ENCODE data around the gene RBFOX1.

RBFOX1 gene

GRCh38 chr16:7545251-7545650 lies 212.6 kb downstream of the RBFOX1 start:
- DNase-seq: no peak

- no peak for DNase-seq
These were observed 214.3 kb downstream of the RBFOX1 start for GRCh38 chr16:7546948-7547347.

GRCh38 chr16:7547736-7548135 lies 215.1 kb downstream of the RBFOX1 start:
- DNase-seq: no peak

GRCh38 chr16:7548796-7549318 lies 216.2 kb downstream of the RBFOX1 start:
- no peak for DNase-seq

DNA sequence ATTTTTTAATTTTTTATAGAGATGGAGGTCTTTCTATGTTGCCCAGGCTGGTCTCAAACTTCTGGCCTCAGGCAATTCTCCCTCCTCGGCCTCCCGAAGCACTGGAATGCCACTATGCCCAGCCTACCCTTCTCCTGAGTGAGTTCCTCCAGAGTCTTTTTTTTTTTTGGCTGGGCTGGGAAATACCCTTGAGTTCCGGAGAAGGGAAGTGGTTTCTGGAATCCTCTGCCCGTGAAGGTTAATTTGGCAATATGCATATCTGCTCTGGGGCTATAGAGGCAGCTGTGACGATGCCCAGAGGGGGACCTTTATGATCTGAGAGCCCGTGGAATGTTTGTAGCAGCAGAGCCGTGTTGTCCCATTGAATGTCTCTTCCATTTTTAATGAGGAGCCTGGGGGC lies 217.5 kb downstream of the RBFOX1 start:
- DNase-seq: no peak

GRCh38 chr16:7555459-7555858 lies 222.8 kb downstream of the RBFOX1 start:
- DNase-seq: no peak

DNA sequence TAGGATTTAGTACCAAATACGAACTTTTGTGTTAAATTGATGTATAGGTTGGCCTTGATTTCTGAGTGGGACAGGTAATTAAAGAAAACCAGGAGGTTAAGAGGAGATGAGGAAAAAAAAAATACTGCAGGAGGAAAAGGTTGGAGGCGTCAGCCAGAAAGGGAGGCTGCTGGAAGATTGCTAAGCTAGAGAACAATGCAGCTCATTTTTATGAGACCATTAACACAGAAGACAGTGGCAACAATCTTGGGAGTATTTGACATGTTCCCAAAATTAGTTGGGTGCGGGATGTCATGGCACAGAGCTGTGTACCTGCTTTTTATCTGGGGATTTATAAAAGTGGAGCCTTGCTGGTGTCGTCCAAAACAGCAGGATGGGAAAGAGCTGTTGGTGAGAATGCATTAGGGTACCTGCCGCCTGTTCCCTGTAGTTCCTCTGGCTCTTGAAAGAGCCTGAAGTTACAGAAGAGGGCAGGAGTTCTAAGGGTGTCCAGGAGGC lies 229.3 kb downstream of the RBFOX1 start:
- no peak for DNase-seq

DNA sequence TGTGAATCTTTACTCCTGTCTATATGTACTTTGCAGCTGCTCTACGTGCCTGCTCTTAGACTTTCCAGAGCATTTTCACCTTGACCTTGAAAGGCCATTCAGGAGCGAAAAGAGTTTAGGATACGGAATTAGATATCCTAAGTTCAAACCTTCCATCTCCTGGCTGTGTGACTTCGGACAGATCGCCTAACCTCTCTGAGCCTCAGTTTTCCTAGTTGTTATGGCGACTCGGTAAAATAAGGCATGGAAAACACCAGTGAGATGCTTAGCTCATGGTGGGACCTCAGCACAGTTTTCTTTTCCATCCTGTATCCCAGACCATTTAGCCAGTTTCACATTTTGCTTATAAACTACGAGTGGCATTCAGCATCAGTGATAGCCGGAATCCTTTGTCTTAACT lies 233.7 kb downstream of the RBFOX1 start:
- no peak for DNase-seq

- no peak for DNase-seq
These were observed 238.7 kb downstream of the RBFOX1 start for GRCh38 chr16:7571366-7571765.

DNA sequence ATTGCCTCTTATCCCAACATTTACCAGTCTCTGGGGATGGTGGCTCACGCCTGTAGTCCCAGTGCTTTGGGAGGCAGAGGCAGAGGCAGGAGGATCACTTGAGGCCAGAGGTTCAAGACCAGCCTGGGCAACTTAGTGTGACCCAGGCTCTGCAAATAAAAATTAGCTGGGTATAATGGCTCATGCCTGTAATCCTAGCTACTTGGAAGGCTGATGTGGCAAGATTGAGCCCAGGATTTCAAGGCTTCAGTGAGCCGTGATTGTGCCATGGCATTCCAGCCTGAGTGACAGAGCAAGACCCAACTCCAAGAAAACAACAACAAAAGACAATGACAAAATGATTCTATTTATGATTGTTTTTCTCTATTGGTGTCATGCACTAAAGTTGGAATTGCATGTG lies 244.9 kb downstream of the RBFOX1 start:
- no peak for DNase-seq

GRCh38 chr16:7579454-7579853 lies 246.8 kb downstream of the RBFOX1 start:
- DNase-seq: no peak

DNA sequence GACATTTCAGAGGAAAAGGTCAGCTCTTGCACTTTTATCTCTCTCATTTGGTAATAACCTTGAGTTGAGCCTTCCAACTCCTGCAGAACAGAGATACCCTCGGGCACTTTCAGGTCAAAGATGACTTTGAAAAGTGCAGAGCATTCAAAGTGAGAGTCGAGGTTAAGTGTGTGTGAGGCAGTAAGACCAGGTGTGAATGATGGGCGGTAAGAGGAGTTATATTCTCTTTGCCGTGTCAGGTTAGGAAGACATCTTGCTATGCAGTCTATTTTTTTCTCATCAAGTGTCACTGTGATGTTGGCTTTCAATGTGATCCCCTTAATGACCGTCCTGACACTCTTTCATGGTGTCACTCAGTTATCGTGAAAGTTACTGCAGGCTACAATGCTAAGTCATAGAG lies 248.5 kb downstream of the RBFOX1 start:
- DNase-seq: no peak

DNA sequence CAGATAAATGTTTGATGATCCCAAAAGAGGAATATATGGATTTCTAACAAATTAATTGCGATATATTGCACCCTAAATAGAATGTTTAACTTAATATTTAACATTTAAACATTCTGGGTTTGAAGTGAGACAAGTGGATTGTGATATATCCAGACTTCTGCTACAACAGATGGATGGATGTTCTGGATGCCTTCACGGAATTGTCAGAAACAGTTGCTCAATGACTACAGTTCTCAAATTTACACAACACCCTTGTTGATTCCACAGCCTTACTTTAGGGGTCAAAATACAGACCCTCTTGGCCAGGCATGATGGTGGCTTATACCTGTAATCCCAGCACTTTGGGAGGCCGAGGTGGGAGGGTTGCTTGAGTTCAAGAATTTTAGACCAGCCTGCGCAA lies 250.8 kb downstream of the RBFOX1 start:
- DNase-seq: no peak

DNA sequence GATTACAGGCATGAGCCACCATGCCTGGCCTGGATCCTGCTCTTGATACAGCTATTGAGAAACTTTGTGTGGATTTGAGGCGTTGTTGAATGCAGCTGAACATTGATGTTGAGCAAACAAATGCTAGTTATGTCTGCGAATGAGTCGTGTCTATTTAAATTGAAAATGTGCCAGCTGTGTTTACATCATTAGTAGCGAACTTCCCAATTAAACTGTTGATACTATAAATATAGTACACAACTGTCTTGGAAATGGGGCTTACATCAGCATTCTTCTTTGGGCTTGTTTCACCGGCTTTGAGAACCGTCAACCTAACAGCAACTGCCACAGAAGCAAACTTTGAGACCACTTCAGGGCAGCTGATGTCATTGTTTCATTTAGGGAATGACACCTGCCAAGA lies 251.9 kb downstream of the RBFOX1 start:
- DNase-seq: no peak

DNA sequence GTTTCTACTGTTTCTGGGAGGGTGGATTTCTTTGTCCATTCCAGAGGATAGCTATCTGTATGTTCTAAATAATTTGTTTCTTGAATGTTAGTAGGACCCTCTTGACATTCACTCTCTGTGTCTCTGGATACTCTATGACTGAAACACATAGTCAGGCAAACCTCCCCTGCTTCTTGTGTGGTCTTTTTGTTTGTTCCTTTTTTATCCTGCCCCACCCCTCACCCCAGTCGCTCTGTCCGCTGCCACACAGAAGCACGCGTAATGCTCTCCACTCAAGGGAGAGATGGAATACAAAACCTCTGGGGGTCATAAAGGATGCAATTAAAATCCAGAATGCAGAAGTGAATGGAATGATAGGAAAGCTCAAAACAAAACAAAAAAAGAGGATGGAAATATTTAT lies 253.1 kb downstream of the RBFOX1 start:
- DNase-seq: no peak

DNA sequence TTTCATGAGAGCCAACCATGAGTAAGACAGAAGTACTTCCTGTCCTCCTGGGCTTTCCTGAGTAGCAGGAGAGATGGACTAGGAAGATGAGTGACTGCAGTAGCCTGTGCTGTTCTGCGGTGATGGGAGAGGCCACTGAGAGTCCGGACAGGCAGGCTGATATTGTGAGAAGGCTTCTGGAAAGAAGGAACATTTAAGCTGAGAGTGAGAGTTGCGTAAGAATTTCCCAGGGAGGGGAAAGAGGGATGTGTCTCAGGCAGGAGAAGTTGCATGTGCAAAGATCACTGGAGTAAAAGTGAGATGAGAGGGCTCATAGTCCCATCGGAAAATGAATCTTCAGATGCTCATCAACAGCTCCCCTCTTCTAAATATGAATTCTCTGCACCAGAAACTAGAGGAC lies 258.3 kb downstream of the RBFOX1 start:
- no peak for DNase-seq

- DNase-seq: no peak
These were observed 263.7 kb downstream of the RBFOX1 start for GRCh38 chr16:7596308-7596707.

DNA sequence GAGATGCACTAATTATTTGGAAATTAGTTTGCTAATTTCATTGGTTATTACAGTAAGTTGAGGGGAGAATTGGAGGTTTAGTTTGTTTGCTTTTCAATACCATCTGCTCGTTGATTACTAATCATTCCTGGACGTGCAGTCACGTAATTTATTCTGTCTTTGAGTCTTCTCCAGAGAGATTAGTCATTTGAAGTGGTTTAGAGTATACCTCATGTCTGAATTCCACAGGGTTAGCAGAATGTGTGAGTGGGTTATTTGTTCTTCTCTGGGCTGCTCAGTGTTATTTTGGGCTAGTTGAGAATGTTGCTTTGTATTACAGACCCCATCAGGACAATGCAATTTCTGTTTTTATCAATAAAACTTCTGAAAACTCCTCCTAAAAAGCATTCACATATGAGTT lies 265.0 kb downstream of the RBFOX1 start:
- DNase-seq: no peak

- DNase-seq: no peak
These were observed 268.5 kb downstream of the RBFOX1 start for GRCh38 chr16:7601100-7601499.

DNA sequence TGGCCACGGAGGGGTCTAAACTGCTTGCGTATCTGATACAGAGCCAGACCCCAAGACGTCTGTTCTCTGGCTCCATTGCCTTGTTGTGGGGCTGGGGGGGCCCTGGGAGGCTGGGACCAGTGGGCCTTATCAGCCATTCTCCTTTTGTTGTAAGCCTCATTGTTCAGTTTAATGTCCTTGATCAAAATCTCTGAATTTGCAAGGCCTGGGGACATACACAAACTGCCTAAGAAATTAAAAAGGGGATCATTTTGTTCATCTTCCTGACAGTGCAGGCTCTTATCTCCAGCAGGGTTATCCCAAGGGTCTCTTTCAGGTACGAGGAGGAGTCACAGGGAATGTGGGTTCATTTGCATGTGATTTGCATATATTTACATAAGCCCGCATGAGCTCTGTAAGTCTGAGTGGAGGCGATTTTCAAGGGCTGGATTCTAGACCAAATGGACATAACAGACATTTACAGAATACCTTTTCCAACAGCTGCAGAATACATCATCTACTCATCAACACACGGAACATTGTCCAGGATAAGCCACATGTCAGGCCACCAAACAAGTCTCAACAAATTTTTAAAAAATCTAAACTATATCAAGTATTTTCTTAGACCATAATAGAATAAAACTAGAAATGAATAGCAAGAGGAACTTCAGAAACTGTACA lies 269.8 kb downstream of the RBFOX1 start:
- no peak for DNase-seq

DNA sequence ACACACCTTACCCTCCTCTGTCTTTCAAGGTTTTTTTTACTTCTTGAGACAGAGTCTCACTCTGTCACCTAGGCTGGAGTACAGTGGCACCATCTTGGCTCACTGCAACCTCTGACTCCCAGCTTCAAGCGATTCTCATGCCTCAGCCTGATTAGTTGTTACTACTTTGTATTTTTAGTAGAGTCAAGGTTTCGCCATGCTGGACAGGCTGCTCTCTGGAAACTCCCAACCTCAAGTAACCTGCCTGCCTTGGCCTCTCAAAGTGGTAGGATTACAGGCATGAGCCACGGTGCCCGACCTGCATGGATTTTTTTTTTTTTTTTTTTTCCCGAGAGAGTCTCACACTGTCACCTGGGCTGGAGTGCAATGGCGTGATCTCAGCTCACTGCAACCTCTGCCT lies 273.2 kb downstream of the RBFOX1 start:
- DNase-seq: no peak

DNA sequence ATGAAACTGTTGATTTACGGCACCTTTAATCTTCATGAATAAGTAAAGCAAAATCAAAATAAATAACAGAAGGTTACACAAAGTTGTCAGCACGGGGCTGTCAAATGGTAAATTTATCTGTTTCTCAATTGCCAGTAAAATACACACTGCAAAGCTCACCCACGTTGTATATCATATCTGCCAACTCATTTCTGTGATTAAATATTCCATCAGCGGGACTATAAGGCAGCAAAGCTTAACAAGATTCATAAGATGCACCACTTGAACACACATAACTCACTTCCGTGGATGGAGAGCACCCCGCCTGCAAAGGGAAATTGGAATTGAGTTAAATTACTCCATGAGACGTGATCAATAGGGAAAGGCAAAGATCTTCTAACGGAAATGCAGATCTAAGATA lies 280.0 kb downstream of the RBFOX1 start:
- no peak for DNase-seq

- no peak for DNase-seq
These were observed 280.9 kb downstream of the RBFOX1 start for GRCh38 chr16:7613518-7613917.

DNA sequence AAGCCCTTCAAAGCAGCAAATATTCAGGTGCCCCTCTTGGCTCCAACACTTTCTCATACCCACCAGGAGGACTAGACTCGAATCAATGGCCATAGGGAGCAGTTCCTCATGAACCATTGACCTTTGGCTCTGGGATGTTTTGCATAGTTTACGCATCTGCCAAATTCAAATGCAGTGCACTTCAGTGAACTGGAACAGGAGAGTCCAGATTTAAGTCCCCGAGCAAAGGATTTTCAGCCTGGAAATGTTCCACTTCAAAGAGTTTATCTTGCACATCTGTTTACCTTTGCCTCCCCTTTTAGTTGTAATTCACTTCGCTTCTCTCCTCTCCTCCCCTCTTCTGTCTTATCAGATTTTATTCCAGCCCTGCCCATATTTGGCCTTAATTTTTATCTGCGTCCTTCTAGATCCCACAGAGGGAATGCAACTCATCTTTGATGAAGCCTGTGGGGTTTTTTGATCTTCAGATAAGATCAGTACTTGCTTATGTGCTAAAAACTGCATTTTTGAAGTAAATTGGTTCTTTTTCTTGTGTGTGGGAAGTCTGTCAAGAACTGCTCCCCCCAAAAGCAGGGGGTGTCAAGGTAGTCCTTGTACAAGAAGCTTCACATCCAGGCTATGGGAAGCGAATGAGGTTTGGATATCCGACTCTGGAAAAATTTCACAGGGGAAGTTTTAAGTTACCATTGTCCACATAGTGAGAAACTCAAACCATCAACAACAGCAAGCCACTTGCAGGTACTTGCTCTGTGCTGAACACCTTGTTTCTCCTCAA lies 281.6 kb downstream of the RBFOX1 start:
- no peak for DNase-seq
